HTR-8/SVneo (cell line): ENCODE measurements around the gene WNT7B.

Experiments used
- DNase-seq: peaks from one replicate; pipeline ENCODE4 v3.0.0; 2011; ENCODE audit warnings: low spot score, mixed read lengths; ENCODE audit not compliant: insufficient read length
- FAIRE-seq: peaks from 2 replicates; lab custom pipeline; 2011; peaks lifted over from hg19 to GRCh38; lab: Jason Lieb, UNC

WNT7B gene

GRCh38 chr22:45975164-45976161 is 1.5 kb downstream of the WNT7B start:
- no peak for FAIRE-seq

GRCh38 chr22:45974498-45974897 is 2.5 kb downstream of the WNT7B start:
- DNase-seq (no peak), FAIRE-seq (no peak)

More at GRCh38 chr22:45975164-45976161, 1.5 kb downstream of the WNT7B start:
- no peak for DNase-seq

- DNase-seq (no peak), FAIRE-seq (no peak)
Observed at GRCh38 chr22:45972889-45973253, 4.1 kb downstream of the WNT7B start.

DNA sequence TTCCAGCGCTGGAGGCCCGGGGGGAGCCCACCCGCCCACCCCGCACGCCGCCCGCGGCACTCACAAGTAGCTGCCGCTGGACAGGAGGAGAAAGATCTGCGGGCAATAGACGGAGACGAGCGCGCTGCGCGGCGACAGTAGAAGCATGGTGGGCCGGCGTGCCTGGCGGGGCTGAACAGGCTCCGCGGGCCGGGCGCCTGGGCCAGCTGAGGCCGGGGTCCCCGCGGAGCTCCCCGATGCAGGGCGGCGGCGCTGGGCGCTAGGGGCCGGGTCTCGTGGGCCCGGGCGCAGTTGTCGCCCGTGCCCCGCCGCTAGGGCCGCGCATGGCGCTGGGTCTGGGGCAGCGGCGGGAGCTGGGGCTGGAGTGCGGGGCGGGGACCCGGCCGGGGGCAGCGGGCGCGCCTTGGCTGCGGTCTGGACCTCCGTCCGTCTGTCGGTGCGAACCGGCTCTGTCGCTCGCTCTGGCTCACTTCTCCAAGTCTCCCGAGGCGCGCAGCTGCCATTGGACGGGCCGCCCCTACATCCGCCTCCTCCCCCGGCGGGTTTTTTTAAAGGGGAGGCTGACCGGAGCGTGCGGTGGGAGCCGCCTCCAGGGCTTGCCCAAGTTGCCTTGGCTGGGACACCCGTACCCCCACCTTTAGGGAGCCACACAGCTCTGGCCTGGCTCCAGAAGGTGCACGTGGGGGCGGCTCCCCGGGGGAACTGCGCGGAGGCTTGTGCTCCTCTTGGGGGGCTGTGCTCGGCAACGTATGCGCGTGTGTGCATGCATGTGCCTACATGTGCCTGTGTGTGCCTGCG is 4.7 kb downstream of the WNT7B start:
- DNase-seq = no peak
- FAIRE-seq = no peak

DNA sequence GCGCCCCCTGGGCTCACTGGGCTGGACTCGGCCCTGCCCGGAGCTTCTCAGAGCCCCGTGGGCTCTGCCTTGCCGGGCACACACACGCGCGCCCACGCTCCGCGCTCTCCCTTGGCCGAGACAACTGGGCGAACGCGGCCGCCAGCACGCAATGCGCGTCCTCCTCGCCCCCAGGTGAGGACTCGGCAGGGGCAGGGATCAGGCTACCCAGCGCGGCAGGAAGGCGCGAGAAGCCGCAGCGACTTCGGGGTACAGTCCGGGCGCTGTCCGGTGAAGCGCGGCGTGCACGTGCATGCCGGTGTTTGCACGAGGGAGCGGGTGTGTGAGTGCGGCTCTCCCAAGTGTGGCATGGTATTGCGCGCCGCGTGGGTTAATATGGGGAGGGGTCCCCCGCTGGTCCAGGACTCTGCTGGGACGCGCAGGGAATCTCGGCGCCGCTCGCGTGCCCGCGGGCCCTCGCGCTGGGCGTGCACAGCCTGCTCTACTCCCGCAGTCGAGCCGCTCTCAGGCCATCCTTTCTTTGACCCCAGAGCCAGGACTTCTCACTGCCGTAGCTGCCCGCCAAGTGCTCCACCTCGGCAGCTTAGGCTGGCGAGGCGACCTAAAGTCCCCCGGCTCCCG is 5.4 kb downstream of the WNT7B start:
- DNase-seq (no peak), FAIRE-seq (no peak)

- DNase-seq (no peak), FAIRE-seq (no peak)
Observed at GRCh38 chr22:45970705-45971407, 6.1 kb downstream of the WNT7B start.

- DNase-seq (no peak), FAIRE-seq (no peak)
Observed at GRCh38 chr22:45969801-45970470, 7.0 kb downstream of the WNT7B start.

DNA sequence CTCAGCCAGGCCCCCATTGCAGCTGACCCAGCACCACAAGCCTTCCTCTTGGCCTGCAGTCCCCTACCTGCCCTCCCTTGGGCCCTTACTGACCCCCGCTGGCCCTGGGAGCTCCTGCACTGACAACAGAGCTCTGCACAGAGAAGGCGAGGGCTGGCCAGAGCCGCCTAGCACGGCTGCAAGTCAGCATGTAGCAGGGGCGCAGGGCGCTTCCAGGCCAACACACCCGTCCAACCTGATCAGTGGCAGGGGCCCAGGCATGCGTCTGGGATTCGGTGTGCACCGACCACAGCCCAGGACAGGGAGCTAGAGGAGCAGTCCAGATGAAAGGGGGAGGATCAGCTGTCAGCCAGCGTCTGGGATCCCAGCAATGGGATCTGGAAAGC is 7.6 kb downstream of the WNT7B start:
- no peak for DNase-seq

GRCh38 chr22:45968751-45969413 is 8.1 kb downstream of the WNT7B start:
- DNase-seq (peak; percentile 78), FAIRE-seq (peak; percentile 93)

More for the DNA sequence above, 7.6 kb downstream of the WNT7B start:
- no peak for FAIRE-seq

GRCh38 chr22:45968003-45968650 is 8.8 kb downstream of the WNT7B start:
- no peak for FAIRE-seq
- no peak for DNase-seq

GRCh38 chr22:45966895-45967365 is 10.0 kb downstream of the WNT7B start:
- no peak for FAIRE-seq
- DNase-seq = no peak

DNA sequence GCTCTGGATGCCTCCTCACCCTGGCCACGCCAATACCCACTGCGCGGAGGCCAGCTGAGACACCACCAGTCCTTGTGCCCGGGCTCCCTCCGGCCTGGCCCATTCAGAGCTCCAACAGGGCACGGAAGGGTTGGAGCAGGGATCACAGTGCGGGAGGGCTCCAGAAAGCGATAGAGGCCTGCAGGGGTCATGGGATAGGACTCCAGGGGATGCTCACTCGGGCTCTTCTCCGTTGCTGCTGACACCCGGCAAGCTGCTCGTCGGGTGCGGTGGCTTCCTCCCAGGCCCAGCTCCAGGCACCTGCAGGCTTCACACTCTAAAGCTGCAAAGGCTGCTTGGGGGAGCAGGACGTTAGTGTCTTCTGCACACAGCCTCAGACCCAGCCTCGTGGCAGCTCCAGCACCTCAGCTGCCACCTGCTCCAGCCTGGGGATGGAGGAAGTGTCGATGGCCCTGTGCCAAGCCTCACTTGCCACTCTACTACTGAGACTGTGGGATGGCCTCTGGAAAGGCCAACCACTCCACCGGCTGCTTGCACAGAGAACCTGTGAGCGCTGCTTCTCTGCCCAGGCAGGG is 10.6 kb downstream of the WNT7B start:
- DNase-seq = no peak
- FAIRE-seq = no peak

GRCh38 chr22:45965563-45965962 is 11.4 kb downstream of the WNT7B start:
- DNase-seq (no peak), FAIRE-seq (no peak)

- no peak for FAIRE-seq
Observed at GRCh38 chr22:45964926-45965527, 11.9 kb downstream of the WNT7B start.

GRCh38 chr22:45964372-45964771 is 12.6 kb downstream of the WNT7B start:
- DNase-seq (no peak), FAIRE-seq (no peak)

More at GRCh38 chr22:45964926-45965527, 11.9 kb downstream of the WNT7B start:
- no peak for DNase-seq

GRCh38 chr22:45963821-45964220 is 13.1 kb downstream of the WNT7B start:
- FAIRE-seq (no peak), DNase-seq (no peak)

GRCh38 chr22:45962756-45963324 is 14.1 kb downstream of the WNT7B start:
- no peak for FAIRE-seq
- no peak for DNase-seq
